Upper lobe of left lung (tissue), 4 donors: Measurements from ENCODE around the gene CCDC148.

Experiments used
- EP300 ChIP-seq, 4 donors: sonication (generic); formaldehyde crosslinking; IDR thresholded peaks; one replicate each; pipeline ENCODE4 v1.5.1; 2017; ENCODE audit warnings: antibody characterized with exemption in 4 of 4, control low read depth in 2 of 4
- POLR2A ChIP-seq, 4 donors: fragments of 450-650 bp; IDR thresholded peaks; one replicate each; pipeline ENCODE4 v1.5.1; 2016 to 2017; ENCODE audit warnings: antibody characterized with exemption in 4 of 4, mild to moderate bottlenecking in 2 of 4
- POLR2AphosphoS5 ChIP-seq, 2 donors: sonication (generic); formaldehyde crosslinking; IDR thresholded peaks; one replicate each; pipeline ENCODE4 v1.5.1; 2017; ENCODE audit warnings: antibody characterized with exemption in 2 of 2
- TF ChIP-seq, protein P1 (sequence below), 6 experiments: fragments of 450-650 bp in 4 of 6; fragments of 200-600 bp in 2 of 6; sonication (generic) in 2 of 6; IDR thresholded peaks; one replicate each; pipeline ENCODE4 v1.5.1; 2016 to 2019; ENCODE audit warnings: antibody characterized with exemption in 6 of 6

DNA sequence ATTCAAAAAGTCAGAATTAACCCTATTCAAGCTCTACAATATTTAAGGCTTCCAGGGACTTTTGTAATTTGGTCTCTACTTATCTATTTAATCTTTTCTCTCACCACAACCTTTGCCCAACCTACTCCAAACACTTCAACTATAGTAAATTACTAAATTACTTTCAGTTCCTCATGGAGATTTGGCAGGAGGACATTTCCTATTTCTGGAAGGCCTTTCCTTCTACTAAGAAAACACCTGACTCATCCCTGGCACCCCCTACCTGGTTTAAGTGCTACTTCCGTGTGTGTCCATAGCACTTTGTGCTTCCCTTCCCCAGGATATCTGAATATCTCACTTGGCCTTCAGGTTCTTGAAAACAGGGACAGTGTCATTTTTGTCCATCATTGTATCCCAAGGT, 258.6 kb downstream of the CCDC148 start:
- TF ChIP-seq, protein P1, sequence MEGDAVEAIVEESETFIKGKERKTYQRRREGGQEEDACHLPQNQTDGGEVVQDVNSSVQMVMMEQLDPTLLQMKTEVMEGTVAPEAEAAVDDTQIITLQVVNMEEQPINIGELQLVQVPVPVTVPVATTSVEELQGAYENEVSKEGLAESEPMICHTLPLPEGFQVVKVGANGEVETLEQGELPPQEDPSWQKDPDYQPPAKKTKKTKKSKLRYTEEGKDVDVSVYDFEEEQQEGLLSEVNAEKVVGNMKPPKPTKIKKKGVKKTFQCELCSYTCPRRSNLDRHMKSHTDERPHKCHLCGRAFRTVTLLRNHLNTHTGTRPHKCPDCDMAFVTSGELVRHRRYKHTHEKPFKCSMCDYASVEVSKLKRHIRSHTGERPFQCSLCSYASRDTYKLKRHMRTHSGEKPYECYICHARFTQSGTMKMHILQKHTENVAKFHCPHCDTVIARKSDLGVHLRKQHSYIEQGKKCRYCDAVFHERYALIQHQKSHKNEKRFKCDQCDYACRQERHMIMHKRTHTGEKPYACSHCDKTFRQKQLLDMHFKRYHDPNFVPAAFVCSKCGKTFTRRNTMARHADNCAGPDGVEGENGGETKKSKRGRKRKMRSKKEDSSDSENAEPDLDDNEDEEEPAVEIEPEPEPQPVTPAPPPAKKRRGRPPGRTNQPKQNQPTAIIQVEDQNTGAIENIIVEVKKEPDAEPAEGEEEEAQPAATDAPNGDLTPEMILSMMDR (IDR thresholded peaks at IDR 0.05) = no peak
- no peak for TF ChIP-seq POLR2AphosphoS5 (IDR thresholded peaks at IDR 0.05)
- no peak for TF ChIP-seq POLR2A (IDR thresholded peaks at IDR 0.05)
- TF ChIP-seq EP300 (IDR thresholded peaks at IDR 0.05) = no peak
